Stimulated activated naive CD4-positive, alpha-beta T cell treated with Interleukin-2 at 50 U/mL for 16 hours (primary cell): ENCODE results near the gene SCGB1A1.

Experiments
- DNase-seq: peaks from one replicate; lab custom pipeline; 2025; lab: John Stamatoyannopoulos, UW

SCGB1A1 gene

GRCh38 chr11:62421996-62422395 is 3.2 kb downstream of the SCGB1A1 start:
- DNase-seq: no peak

GRCh38 chr11:62423012-62423411 is 4.2 kb downstream of the SCGB1A1 start:
- DNase-seq: no peak

- DNase-seq: peak; percentile 40
Measured at GRCh38 chr11:62427630-62428233, 8.9 kb downstream of the SCGB1A1 start.

- no peak for DNase-seq
Measured at GRCh38 chr11:62428871-62429560, 10.2 kb downstream of the SCGB1A1 start.

GRCh38 chr11:62430425-62430824 is 11.6 kb downstream of the SCGB1A1 start:
- no peak for DNase-seq

GRCh38 chr11:62431171-62431901 is 12.5 kb downstream of the SCGB1A1 start:
- no peak for DNase-seq

- no peak for DNase-seq
Measured at GRCh38 chr11:62432695-62433094, 13.9 kb downstream of the SCGB1A1 start.

- DNase-seq: no peak
Measured at GRCh38 chr11:62433141-62433903, 14.5 kb downstream of the SCGB1A1 start.

GRCh38 chr11:62433904-62434276 is 15.1 kb downstream of the SCGB1A1 start:
- no peak for DNase-seq

GRCh38 chr11:62435846-62436660 is 17.2 kb downstream of the SCGB1A1 start:
- DNase-seq: no peak

GRCh38 chr11:62437616-62438015 is 18.8 kb downstream of the SCGB1A1 start:
- no peak for DNase-seq

- DNase-seq: no peak
Measured at GRCh38 chr11:62438641-62439040, 19.8 kb downstream of the SCGB1A1 start.

GRCh38 chr11:62439785-62440602 is 21.2 kb downstream of the SCGB1A1 start:
- no peak for DNase-seq

GRCh38 chr11:62443390-62444235 is 24.8 kb downstream of the SCGB1A1 start:
- DNase-seq: no peak

- peak; percentile 13 for DNase-seq
Measured at GRCh38 chr11:62444236-62444833, 25.5 kb downstream of the SCGB1A1 start.

GRCh38 chr11:62444835-62445234 is 26.0 kb downstream of the SCGB1A1 start:
- no peak for DNase-seq

GRCh38 chr11:62445314-62445740 is 26.5 kb downstream of the SCGB1A1 start:
- no peak for DNase-seq

GRCh38 chr11:62446091-62446490 is 27.3 kb downstream of the SCGB1A1 start:
- no peak for DNase-seq

- no peak for DNase-seq
Measured at GRCh38 chr11:62449451-62449851, 30.6 kb downstream of the SCGB1A1 start.
